ENCODE data around the gene TRPV6. TPM values are rescaled to one million over a fixed set of nuclear protein-coding genes. Genes with fewer than 3 reads are reported as not detected.

TRPV6 gene
- total RNA-seq, 1 donor from 2014 or later: 0.07 TPM

GRCh38 chr7:142899661-142900060 is 14.1 kb upstream of the TRPV6 start:
- no peak for TF ChIP-seq CTCF (conservative IDR thresholded peaks at IDR 0.05)
- Mint-ChIP-seq H3K9me3 (peaks cover 8% of the 10 kb centered on the region), H3K27ac (ENCODE audit: unreplicated experiment) (no peak overlapping the region), H3K4me3 (no peak overlapping the region), H3K4me1 (no peaks in the 10 kb centered on the region), H3K36me3 (ENCODE audit: low read depth) (peaks cover 4% of the 10 kb centered on the region), H3K27me3 (ENCODE audit: low read depth) (peaks cover 34% of the 10 kb centered on the region)
- no peak for DNase-seq (ENCODE audit: low read depth, low spot score)

GRCh38 chr7:142898377-142899170 is 13.0 kb upstream of the TRPV6 start:
- H3K4me3 Mint-ChIP-seq: no peak overlapping the region
- peaks cover 34% of the 10 kb centered on the region for H3K27me3 Mint-ChIP-seq (ENCODE audit: low read depth)
- no peak for TF ChIP-seq CTCF (conservative IDR thresholded peaks at IDR 0.05)
- peaks cover 8% of the 10 kb centered on the region for H3K9me3 Mint-ChIP-seq
- H3K36me3 Mint-ChIP-seq (ENCODE audit: low read depth): peaks cover 4% of the 10 kb centered on the region
- H3K27ac Mint-ChIP-seq (ENCODE audit: unreplicated experiment): no peak overlapping the region
- no peaks in the 10 kb centered on the region for H3K4me1 Mint-ChIP-seq
- no peak for DNase-seq (ENCODE audit: low read depth, low spot score)

DNA sequence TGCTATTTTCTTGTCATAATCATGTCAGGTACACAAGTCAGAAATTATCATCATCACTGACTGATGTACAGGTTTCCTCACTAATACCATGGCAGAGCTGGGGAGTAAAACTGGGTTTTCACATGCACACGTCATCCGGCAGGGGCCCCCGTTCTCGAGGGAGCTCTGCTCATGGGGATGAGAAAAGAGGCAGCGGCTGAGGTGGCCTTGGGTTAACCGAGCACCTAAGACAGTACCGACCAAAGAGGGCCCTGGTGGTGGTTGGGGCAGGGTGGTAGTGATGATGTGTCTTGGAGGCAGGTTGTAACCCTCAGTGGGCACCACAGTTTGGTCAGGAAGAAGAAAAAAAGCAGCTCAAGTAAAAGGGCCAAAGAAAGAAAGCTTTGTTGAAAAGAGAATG is 12.1 kb upstream of the TRPV6 start:
- TF ChIP-seq CTCF (conservative IDR thresholded peaks at IDR 0.05): no peak
- no peak for DNase-seq (ENCODE audit: low read depth, low spot score)
- Mint-ChIP-seq H3K36me3 (ENCODE audit: low read depth) (peaks cover 2% of the 10 kb centered on the region), H3K9me3 (peaks cover 6% of the 10 kb centered on the region), H3K27ac (ENCODE audit: unreplicated experiment) (no peak overlapping the region), H3K27me3 (ENCODE audit: low read depth) (peaks cover 32% of the 10 kb centered on the region), H3K4me1 (no peaks in the 10 kb centered on the region), H3K4me3 (no peak overlapping the region)

DNA sequence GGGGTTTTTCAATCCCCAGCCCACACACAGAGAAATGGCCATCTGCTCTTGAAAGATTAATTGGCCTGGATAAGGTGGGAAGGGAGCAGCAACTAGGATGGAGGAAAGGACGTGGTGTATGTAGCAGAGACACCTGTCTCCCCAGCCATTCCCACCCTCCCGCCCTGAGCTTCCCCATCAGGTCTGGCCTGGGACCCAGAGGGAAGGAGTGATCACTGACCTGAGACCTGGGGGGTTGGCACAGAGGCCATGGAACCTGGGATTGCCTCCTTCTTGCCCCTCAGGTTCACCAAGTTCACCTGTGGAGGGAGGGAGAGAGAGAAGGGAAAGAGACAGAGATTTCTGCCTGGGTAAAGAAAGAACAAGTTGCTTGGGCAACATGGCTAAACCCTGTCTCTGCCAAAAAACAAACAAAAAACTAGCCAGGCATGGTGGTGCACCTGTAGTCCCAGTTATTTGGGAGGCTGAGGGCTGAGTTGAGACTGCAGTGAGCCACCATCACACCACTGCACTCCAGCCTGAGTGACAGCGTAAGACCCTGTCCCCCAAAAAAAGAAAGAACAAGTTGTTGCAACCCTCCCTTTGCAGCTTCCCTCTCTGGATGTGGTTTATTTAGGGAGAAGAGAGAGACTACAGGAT is 11.3 kb upstream of the TRPV6 start:
- no peak for TF ChIP-seq CTCF (conservative IDR thresholded peaks at IDR 0.05)
- Mint-ChIP-seq H3K36me3 (ENCODE audit: low read depth) (no peaks in the 10 kb centered on the region), H3K27ac (ENCODE audit: unreplicated experiment) (no peak overlapping the region), H3K4me1 (no peaks in the 10 kb centered on the region), H3K27me3 (ENCODE audit: low read depth) (peaks cover 26% of the 10 kb centered on the region), H3K9me3 (no peaks in the 10 kb centered on the region), H3K4me3 (no peak overlapping the region)
- DNase-seq (ENCODE audit: low read depth, low spot score): no peak

DNA sequence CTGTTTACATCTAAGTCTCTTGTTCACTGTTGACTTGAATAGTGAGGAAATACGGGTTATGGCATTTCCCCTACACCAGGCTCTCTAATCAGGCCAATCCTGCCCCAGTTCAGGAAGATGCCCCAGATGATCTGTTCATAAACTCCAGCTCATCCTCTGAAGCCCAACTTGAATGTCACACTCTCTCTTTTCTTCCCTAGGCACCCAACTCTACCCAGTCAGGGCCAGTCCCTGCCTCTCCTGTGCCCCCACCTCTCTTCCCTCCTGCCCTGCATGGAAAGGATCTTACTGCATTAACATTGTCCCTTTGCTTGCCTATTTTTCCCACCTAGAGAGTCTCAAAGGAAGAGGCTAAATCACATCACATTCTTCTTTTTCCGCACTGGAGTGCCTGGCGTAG is 10.6 kb upstream of the TRPV6 start:
- peaks cover 20% of the 10 kb centered on the region for H3K27me3 Mint-ChIP-seq (ENCODE audit: low read depth)
- no peaks in the 10 kb centered on the region for H3K9me3 Mint-ChIP-seq
- H3K4me3 Mint-ChIP-seq: no peak overlapping the region
- DNase-seq (ENCODE audit: low read depth, low spot score): no peak
- H3K4me1 Mint-ChIP-seq: no peaks in the 10 kb centered on the region
- TF ChIP-seq CTCF (conservative IDR thresholded peaks at IDR 0.05): no peak
- H3K27ac Mint-ChIP-seq (ENCODE audit: unreplicated experiment): no peak overlapping the region
- no peaks in the 10 kb centered on the region for H3K36me3 Mint-ChIP-seq (ENCODE audit: low read depth)
